Small intestine (tissue), 7 donors: ENCODE data around the gene SEC63. TPM values are rescaled to one million over a fixed set of nuclear protein-coding genes. Genes with fewer than 3 reads are reported as not detected.

ENCODE experiments used
- DNase-seq, 2 donors: peaks; one replicate each; pipeline versions ENCODE4 v3.0.0 to v3.0.0-alpha.2; 2013
- FAIRE-seq: peaks from 2 replicates; lab custom pipeline; 2012; peaks lifted over from hg19 to GRCh38; lab: Jason Lieb, UNC
- H3K27ac ChIP-seq, 3 donors: one replicate each; pipeline ENCODE4 v1.5.1; 2013; ENCODE audit warnings: low read length in 2 of 3, mild to moderate bottlenecking in 2 of 3, control low read depth in 1 of 3, inconsistent platforms in 1 of 3, low read depth in 1 of 3, moderate library complexity in 1 of 3
- H3K27me3 ChIP-seq, 3 donors: one replicate each; pipeline ENCODE4 v1.6.1; 2013; ENCODE audit warnings: low read length in 3 of 3, inconsistent platforms in 1 of 3; ENCODE audit not compliant: control insufficient read depth in 3 of 3, insufficient read depth in 3 of 3
- H3K36me3 ChIP-seq, 3 donors: one replicate each; pipeline ENCODE4 v1.6.1; 2013; ENCODE audit warnings: low read length in 3 of 3, inconsistent platforms in 1 of 3, low read depth in 1 of 3, mild to moderate bottlenecking in 1 of 3, moderate library complexity in 1 of 3; ENCODE audit not compliant: control insufficient read depth in 3 of 3, insufficient read depth in 2 of 3
- H3K4me1 ChIP-seq, 3 donors: one replicate each; pipeline ENCODE4 v1.6.1; 2013; ENCODE audit warnings: low read length in 2 of 3, inconsistent platforms in 1 of 3, low read depth in 1 of 3, mild to moderate bottlenecking in 1 of 3, moderate library complexity in 1 of 3; ENCODE audit not compliant: control insufficient read depth in 3 of 3, insufficient read depth in 2 of 3
- H3K4me3 ChIP-seq, 3 donors: one replicate each; pipeline ENCODE4 v1.5.1; 2013; ENCODE audit warnings: low read length in 3 of 3, control low read depth in 1 of 3, inconsistent platforms in 1 of 3, low read depth in 1 of 3, mild to moderate bottlenecking in 1 of 3, moderate library complexity in 1 of 3
- H3K9me3 ChIP-seq, 2 donors: one replicate each; pipeline ENCODE4 v1.6.1; 2013; ENCODE audit warnings: low read depth in 1 of 2, low read length in 1 of 2; ENCODE audit not compliant: control insufficient read depth in 2 of 2, insufficient read depth in 1 of 2
- WGBS, 3 donors: extraction: QIAGEN DNeasy Blood & Tissue Kit; methylation state at CpG; one replicate each; pipeline ENCODE4 v1.1.7; 2013; 5-methylcytosine and 5-hydroxymethylcytosine counted together
- polyA plus RNA-seq, 4 donors: library from polyadenylated mRNA; stranded (reverse) in 3 of 4; unstranded in 1 of 4; fragments of 200-250 nt in 3 of 4; fragments of 120-200 nt in 1 of 4; gene quantifications; one replicate each; pipeline versions ENCODE4 v1.2.1 to v1.2.3, GENCODE V29; 2013
- donor health status: healthy with polysubstance abuse.
- donor health status: control.
- donor health status: control.
- donor health status: Bipolar disorder and iron deficiency.
- donor health status: healthy.

Gene SEC63
- polyA plus RNA-seq, 4 donors: 10.1 to 59.7 (median 20.2) TPM

DNA sequence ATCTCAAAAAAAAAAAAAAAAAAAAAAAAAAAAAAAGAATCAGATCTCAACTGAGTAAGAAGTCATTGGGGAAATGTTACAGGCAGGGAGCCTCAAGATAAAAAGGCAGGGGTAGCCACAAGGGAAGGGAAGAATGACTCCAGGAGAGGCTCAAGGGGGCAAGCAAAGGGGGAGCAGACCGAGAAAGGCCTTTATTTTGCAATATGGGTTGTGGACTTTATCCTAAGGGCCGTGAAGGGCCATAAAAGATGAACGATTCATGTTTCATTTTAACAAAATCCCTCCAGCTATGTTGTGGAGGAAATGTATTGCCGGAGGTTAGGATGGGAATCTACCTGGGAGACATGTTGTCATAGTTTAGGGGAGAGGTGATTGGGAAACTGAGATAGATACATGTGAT is 25.8 kb upstream of the SEC63 start:
- H3K4me1 ChIP-seq: peaks cover 0 to 5% (median 0%) of the 10 kb centered on the region in 3 donors
- WGBS, 3 donors: 24 to 59% (median 43%) methylated on average over 4 of the region's 4 CpGs
- FAIRE-seq (no peak), DNase-seq (peak in 1 of 2 donors; percentile 74)
- H3K36me3 ChIP-seq: no peaks in the 10 kb centered on the region
- peaks cover 0 to 5% of the 10 kb centered on the region in 2 donors for H3K9me3 ChIP-seq
- no peaks in the 10 kb centered on the region for H3K27me3 ChIP-seq
- H3K4me3 ChIP-seq: no peak overlapping the region
- no peak overlapping the region for H3K27ac ChIP-seq

DNA sequence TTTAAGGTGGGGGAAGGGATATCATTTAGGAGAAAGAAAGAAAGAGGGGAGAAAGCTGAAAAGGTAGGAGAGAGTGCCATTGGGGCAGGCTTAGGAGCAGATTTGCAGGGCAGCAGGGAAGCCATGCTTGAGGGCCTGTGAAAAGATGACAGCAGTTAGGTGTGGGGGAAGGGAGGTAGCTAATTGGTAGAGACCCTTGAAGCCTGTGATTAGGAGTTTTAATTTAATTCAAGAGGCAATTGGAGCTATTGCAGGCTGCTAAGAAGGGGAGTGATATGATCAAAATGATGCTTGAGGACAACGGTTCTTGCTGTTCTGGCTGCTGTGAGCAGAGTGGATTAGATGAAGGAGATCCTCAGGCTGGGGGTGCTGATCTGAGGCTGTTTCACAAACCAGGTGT is 24.5 kb upstream of the SEC63 start:
- no peak overlapping the region for H3K27ac ChIP-seq
- no peak overlapping the region for H3K4me3 ChIP-seq
- H3K27me3 ChIP-seq: no peaks in the 10 kb centered on the region
- WGBS, 3 donors: 70 to 85% (median 73%) methylated on average over 1 of the region's 1 CpG
- H3K36me3 ChIP-seq: no peaks in the 10 kb centered on the region
- H3K9me3 ChIP-seq: peaks cover 0 to 5% of the 10 kb centered on the region in 2 donors
- H3K4me1 ChIP-seq: peaks cover 0 to 5% (median 0%) of the 10 kb centered on the region in 3 donors
- no peak for FAIRE-seq
- no peak for DNase-seq

DNA sequence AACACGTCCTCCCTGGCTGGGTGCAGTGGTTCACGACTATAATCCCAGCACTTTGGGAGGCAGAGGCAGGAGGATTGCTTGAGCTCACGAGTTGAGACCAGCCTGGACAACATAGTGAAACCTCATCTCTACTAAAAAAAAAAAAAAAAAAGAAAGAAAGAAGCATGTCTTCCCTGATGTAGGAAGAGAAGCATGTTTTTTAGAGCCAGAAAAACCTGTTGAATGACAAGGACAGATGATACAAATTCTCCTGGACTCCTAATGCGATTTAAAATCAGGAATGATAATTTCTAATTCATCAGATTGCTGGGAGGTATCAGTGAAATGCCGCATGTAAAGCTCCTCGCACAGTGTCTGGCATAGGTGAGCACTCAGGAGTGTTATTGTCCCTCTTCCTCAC is 23.7 kb upstream of the SEC63 start:
- WGBS, 3 donors: 83 to 88% (median 86%) methylated on average over 6 of the region's 6 CpGs
- peaks cover 0 to 5% (median 0%) of the 10 kb centered on the region in 3 donors for H3K4me1 ChIP-seq
- H3K9me3 ChIP-seq: peaks cover 0 to 5% of the 10 kb centered on the region in 2 donors
- no peak overlapping the region for H3K4me3 ChIP-seq
- no peak overlapping the region for H3K27ac ChIP-seq
- no peaks in the 10 kb centered on the region for H3K36me3 ChIP-seq
- no peaks in the 10 kb centered on the region for H3K27me3 ChIP-seq
- FAIRE-seq (no peak), DNase-seq (no peak)

DNA sequence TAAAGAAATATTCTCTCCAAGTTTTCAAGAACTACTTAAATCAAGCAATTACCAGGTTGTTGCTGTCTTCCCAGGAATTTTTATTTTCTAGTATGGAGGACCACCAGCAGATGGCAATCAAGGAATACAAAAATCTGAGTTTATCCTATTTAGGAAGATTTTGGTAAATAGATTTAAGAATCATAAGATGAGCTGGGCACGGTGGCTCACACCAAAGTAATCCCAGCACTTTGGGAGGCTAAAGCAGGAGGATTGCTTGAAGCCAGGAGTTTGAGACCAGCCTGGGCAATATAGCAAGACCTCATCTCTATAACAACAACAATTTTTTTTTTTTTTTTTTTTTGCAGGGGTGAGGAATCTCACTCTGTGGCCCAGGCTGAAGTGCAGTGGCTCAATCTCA is 19.3 kb upstream of the SEC63 start:
- H3K36me3 ChIP-seq: no peaks in the 10 kb centered on the region
- FAIRE-seq (no peak), DNase-seq (peak; percentile 18 to 33)
- H3K27ac ChIP-seq: no peak overlapping the region
- peaks cover 0 to 17% (median 0%) of the 10 kb centered on the region in 3 donors for H3K4me1 ChIP-seq
- H3K9me3 ChIP-seq: no peaks in the 10 kb centered on the region
- WGBS, 3 donors: 20 to 43% (median 30%) methylated on average over 1 of the region's 1 CpG
- no peak overlapping the region for H3K4me3 ChIP-seq
- no peaks in the 10 kb centered on the region for H3K27me3 ChIP-seq

DNA sequence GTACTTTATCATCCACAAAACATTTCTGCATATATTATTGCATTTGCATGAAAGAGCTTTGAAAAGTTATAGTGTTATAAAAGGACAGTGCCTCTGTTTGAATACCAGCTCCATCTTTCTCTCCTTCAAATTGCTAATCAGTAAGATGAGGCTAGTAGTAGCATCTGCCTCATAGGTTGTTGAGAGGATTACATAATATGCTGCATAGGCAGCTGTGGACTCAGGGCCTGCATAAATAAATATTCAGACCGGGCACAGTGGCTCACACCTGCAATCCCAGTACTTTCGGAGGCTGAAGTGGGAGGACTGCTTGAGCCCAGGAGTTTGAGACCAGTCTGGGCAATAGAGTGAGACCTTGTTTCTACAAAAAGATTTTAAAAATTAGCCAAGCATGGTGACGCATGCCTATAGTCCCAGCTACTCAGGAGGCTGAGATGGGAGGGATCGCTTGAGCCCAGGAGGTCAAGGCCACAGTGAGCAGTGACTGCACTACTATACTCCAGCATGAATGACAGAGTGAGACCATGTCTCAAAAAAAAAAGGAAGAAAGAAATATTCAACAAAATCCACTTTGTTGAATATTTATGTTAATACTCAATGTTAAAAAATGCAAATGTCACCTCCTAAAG is 18.3 kb upstream of the SEC63 start:
- FAIRE-seq: no peak
- 76 to 87% (median 87%) methylated on average over 4 of the region's 4 CpGs for WGBS, 3 donors
- Histone ChIP-seq H3K4me1 (peaks cover 0 to 22% (median 0%) of the 10 kb centered on the region in 3 donors), H3K27ac (no peak overlapping the region), H3K9me3 (no peaks in the 10 kb centered on the region), H3K4me3 (no peak overlapping the region), H3K36me3 (no peaks in the 10 kb centered on the region), H3K27me3 (no peaks in the 10 kb centered on the region)
- DNase-seq: no peak

DNA sequence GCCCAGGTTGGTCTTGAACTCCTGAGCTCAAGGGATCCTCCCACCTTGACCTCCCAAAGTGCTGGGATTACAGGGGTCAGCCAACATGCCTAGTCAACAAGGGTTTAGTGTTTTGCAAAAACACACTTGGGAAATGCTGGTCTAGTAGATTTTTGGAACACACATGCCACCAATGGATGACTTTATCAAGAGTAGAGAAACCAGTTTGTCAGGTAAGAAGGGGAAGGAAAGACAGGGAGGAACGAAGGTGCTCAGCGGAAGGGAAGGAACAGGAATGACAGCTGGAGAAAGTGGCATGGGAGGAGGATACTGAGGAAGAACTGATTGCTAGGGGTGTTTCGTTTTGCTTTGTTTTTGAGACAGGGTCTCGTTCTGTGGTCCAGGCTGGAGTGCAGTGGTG is 15.6 kb upstream of the SEC63 start:
- FAIRE-seq (no peak), DNase-seq (peak; percentile 22 to 36)
- Histone ChIP-seq H3K36me3 (no peaks in the 10 kb centered on the region), H3K9me3 (no peaks in the 10 kb centered on the region), H3K27ac (no peak overlapping the region), H3K4me3 (no peak overlapping the region), H3K4me1 (peaks cover 0 to 20% (median 0%) of the 10 kb centered on the region in 3 donors), H3K27me3 (peaks cover 0 to 2% (median 0%) of the 10 kb centered on the region in 3 donors)
- WGBS, 3 donors: 36 to 56% (median 55%) methylated on average over 4 of the region's 4 CpGs

DNA sequence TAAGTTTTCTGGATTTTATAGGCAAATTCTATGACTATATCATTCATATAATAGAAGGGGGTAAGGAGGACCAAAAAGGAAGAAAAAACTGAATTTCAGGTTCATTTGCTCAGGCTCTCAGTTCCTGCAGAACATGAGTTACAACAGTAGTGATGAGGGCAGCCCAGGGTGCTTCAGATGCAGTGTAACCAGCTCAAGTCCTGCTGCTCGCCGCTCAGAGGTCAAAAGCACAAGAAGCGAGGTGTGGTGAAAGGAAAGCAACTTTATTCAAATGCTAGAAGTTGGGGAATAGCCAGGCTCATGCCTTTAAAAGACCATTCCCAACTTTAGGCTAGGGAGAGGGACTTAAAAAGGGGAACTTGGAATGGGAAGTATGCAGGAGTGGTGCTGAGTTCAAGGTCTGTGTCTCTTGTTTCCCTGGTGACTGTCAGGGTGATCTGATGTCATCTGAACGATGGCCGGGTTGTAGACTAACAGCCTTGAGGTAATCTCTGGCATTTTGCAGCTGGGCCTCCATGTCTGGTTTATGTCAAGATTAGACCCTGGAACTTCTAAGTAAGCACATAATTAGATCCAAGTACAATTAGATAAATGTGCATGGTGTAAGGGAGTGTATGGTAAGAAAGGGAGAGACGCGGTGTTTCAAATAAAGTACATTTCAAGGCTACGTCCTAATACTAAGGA is 14.5 kb upstream of the SEC63 start:
- 55 to 69% (median 57%) methylated on average over 8 of the region's 8 CpGs for WGBS, 3 donors
- FAIRE-seq (no peak), DNase-seq (peak; percentile 70 to 76)
- H3K27ac ChIP-seq: peak overlapping the region in 1 of 3 donors; percentile 60
- no peaks in the 10 kb centered on the region for H3K9me3 ChIP-seq
- H3K27me3 ChIP-seq: peaks cover 0 to 2% (median 0%) of the 10 kb centered on the region in 3 donors
- H3K4me3 ChIP-seq: no peak overlapping the region
- H3K4me1 ChIP-seq: peaks cover 0 to 20% (median 0%) of the 10 kb centered on the region in 3 donors
- H3K36me3 ChIP-seq: no peaks in the 10 kb centered on the region

DNA sequence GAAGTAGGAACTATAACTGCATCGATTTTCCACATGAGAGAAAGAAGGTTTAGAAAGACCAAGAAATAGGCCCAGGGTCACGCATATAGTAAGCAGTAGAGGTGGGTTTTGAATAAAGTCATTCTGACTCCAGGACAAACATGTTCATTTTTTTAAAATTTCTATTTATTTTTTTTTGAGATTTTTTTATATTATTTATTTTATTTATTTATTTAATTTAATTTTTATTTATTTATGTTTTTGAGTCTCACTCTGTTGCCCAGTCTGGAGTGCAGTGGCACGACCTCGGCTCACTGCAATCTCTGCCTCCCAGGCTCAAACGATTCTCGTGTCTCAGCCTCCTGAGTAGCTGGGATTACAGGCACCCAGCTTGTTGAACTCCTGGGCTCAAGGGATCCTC is 13.2 kb upstream of the SEC63 start:
- FAIRE-seq (no peak), DNase-seq (no peak)
- 92 to 98% (median 94%) methylated on average over 6 of the region's 6 CpGs for WGBS, 3 donors
- Histone ChIP-seq H3K4me3 (no peak overlapping the region), H3K27ac (no peak overlapping the region), H3K36me3 (no peaks in the 10 kb centered on the region), H3K9me3 (no peaks in the 10 kb centered on the region), H3K4me1 (peaks cover 0 to 20% (median 0%) of the 10 kb centered on the region in 3 donors), H3K27me3 (peaks cover 0 to 2% (median 0%) of the 10 kb centered on the region in 3 donors)
